CD4-positive, alpha-beta T cell treated with Interferon alpha-2 for 1 hour (primary cell): Measurements from ENCODE around the gene VSIG10L.
A peak's percentile ranks its signal among the peaks of the same experiment; 100 is the strongest.

Source experiments
- DNase-seq, 2 donors: peaks; one replicate each; pipeline ENCODE4 v3.0.0-alpha.2; 2020 to 2022

The VSIG10L gene

DNA sequence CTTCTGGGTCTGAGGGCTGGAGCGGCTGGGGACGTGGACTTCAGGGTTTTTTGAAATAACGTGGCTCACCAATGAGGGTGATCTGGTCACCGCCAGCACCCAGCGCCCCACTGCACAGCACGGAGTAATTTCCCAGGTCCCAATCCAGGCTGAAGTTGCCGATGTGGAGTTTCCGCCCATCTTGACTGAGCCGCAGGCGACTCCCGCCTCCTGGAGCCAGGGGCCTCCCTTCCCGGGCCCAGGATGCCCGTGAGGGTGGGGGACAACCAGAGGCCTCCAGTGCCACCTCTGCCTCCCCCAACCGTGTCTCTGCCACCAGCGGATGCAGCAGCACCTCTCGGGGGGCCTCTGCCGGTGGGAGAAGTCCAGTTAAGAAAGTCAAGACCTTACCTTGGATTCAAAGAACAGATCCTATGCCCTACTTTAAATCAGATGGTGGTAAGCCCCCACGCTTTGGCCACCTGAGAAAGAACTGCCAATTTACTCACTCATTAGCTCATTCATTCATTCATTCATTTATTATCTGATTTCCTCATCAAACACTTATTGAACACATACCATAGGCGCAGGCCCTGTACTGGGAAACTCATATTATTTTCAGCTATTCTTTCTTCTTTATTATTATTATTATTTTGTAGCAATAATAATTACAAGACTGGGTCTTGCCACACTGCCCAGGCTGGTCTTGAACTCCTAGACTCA lies 3.9 kb downstream of the VSIG10L start:
- no peak for DNase-seq

DNA sequence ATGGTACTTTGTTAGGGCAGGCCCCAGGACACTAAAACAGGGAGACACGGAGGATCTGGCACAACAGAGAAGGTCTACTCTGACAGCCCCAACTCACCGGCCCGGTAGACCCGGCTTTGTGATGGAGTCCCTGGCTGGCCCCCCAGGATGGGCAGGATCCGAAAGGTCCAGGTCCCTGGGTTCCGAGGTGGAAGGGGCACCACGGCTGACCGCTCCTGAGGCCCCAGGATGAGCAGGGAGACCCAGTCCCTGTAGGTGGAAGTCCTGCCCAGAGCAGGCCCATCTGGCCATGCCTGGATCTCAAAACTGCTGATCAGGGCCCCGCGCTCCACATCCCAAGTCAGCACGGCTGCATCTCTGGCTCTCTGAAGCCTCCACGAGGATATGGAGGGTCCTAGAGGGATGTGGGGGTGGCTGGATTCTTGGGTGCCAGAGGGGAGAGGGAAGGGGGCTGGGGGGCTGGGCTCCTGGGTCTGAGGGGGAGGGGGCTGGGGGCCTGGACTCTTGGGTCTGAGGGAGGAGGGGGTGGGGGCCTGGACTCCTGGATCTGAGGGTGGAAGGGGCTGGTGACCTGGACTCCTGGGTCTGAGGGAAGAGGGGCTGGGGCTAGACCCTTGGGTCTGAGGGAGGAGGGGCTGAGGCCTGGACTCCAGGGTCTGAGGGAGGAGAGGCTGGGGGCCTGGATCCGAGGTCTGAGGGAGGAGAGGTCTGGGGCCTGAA lies 4.6 kb downstream of the VSIG10L start:
- DNase-seq, result no peak

DNA sequence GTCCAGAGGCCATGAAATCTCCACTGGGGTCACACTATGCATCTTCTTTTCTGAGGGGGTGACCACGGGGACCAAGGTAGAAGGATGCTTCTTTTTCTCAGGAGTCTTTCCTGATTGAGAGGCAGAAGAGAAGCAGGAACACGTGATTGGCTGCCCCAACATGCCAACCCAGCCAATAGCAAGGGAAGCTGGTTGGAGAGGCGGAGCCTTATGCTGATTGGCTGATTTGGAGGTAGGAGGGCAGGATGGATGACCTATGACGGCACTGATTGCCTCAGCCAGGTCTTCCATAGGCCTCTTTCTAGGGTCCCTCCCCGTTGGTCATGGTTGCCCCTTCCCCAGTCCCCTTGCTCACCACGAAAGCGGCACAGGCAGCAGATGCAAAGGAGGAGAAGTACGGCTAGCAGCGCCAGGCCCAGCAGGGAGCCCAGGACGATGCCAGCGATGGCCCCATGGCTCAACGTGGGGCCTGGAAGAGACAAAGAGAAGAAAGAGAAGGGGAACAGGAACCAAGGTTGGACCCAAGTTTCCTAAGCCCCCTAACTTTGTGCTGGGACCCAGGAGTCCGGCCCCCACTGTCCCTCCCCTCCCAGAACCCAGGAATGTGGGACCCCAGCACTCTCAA lies 8.0 kb downstream of the VSIG10L start:
- no peak for DNase-seq

DNA sequence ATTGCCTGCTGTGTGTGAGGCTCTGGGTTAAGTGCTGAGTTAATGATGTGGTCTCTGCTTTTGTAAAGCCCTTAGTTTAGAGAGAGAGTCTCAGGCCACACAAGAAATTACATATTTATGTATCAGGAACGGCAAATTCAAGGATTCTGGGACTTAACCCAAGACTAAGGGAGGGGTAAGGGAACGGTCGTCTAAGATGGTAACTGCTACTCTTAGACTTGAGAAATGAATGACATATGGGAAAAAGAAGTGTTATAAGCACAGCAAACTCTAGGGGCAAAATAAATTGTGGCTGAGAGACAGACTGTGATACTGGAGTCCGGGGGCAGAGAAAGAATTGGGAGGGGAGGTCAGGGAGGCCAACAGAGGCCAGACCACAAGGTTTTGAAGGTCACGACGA lies 10.2 kb downstream of the VSIG10L start:
- DNase-seq, result no peak

DNA sequence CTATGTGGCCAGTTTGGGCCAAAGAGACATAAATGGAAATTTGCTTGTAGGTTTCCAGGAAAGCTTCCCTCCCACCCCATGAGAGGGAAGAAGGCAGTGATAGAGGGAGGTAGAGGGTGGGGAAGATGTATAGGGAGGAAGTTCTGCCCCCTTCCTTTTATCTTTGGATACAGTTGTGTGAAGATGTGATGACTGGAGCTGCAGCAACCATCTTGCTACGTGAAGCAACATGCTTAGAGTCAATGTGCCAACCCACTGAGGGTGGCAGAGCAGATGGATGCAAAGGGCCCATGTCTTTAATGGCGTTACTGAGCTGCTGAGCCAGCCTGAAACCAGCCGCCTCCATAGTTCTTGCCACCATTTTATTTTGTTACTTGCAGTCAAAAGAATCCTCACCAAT lies 10.7 kb downstream of the VSIG10L start:
- no peak for DNase-seq

DNA sequence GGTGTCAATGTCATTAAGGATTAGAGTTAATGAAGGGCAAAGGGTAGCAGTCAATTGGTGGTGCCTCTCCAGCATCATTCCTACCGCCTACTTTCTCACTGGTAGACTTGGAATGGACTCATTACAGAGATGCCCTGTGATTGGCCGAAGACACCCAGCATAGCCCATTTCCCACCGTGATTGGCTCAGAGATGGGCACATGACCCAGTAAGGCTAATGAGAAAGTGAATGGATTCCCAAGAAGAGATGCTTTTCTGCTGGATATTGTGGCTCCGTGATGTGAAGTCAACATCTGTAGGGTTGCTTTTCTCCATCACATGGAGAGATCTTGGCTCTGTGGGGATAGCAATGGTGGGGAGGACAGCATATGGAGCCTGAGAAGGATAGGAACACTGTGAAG lies 11.6 kb downstream of the VSIG10L start:
- DNase-seq, result no peak

DNA sequence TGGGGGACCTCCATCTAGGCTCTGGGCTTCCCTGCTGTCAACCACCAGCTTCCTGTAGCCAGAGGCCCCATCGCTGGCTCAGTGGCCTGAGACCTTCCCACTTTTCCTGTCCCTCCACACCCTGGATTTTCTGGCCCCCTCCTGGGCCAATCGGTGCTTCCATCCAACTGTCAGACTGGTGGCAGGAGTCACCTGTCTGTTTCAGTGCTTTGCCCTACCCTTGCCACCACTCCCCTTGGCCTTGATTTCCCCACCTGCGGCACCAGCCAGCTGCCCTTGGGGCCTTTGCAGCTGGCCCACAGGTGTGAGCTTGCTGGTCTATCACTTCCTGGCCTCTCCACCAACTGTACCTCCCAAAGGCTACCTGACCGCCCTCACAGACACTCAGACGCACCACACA lies 12.5 kb downstream of the VSIG10L start:
- no peak for DNase-seq

DNA sequence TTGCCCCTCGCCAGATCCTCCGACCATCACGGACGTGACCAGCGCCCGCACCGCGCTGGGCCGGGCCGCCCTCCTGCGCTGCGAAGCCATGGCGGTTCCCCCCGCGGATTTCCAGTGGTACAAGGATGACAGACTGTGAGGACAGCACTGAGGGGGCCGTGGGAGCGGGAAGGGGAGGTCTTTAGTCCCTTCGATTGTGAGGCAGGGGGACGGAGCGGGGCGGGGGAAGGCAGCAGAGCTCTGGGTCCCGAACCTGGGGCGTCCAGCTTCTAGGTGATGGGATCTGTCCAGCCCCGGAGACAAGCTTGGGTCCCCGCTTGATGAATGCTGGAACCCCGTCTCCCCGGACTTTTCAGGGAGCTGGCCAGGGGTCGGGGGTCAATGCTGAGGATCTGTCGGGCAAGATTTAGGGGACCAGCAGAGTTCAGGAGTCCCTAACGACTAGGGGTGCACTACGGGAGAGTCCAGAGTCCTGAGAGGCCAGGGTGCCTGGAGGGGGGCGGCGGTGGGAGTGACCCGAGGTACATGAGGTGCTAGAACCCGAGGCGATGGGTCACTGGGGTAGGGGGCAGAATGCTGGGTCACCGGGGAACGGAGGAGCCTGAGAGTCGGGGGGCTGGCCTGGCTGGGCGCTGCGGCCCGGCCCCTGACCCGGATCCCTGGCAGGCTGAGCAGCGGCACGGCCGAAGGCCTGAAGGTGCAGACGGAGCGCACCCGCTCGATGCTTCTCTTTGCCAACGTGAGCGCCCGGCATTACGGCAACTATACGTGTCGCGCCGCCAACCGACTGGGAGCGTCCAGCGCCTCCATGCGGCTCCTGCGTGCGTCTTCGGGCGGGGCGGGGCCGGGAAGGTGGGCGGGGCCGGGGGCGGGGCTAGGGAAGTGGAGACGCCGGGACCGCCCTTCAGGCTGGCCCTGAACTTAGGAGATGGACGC lies 14.6 kb downstream of the VSIG10L start:
- DNase-seq, result peak; percentile 43 to 61

DNA sequence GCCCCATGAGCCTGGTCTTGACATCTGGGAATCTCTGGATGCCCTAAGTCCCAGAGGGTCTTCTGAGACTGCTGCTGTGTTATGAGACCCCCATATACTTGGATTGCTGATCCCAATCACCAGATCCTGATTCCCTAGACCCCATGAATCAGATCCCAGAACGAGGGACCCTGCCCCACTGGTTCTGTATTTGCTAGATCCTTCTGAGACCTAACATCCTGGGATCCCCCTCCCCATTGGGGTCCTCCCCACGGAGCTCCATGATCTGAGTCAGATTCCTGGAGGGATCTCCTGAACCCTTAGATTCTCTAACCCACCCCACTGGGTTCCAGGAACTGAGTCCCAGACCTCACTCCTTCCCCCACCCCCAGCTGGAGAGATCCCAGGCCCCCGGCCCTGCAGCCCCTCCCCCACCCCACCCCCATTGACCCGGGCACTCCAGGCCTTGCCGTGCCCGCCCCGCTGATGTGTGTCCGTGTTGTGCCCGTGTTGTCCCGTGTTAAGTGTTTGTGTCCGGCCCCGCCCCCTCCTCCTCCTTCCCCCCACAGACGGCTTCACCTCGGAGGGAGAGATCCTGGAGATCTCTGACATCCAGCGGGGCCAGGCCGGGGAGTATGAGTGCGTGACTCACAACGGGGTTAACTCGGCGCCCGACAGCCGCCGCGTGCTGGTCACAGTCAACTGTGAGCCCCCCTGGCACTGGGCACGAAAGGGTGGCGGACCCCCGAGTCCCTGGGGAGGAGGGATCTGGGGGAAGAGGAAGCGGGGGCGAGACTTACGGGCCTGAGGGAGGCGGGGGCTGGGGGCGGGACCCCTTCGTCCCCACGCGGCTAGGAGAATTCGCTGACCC lies 15.5 kb downstream of the VSIG10L start:
- no peak for DNase-seq

DNA sequence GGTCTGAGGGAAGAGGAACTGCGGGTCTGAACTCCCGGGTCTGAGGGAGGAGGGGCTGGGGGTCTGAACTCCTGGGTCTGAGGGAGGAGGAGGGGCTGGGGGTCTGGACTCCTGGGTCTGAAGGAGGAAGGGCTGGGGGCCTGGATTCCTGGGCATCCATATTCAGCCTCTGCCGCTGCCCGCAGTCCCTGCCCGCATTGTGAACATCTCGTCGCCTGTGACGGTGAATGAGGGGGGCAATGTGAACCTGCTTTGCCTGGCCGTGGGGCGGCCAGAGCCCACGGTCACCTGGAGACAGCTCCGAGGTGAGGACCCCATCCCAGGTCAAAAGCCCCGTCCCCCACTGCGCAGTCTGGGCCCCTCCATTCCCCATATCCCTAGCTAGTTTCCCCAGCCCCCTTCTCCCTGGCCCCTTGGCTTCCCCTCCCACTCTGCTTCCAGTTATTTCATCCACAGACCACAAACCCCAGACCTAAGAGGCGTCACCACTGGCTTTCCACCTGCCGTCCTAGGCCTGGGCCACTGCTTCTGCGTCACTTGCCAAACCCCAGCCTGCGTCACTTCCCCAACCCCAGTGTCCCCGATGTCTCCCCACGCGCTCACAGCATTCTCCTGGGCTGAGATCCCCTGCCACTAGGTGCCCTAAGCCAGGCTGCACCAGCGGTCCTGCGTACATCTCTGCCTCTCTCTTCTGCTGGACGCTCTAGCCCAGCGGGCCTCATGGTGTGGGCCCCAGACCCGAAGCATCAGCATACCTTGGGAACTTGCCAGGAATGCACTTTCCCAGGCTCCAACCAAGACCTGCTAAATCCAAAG lies 16.6 kb downstream of the VSIG10L start:
- peak in 1 of 2 donors; percentile 23 for DNase-seq

DNA sequence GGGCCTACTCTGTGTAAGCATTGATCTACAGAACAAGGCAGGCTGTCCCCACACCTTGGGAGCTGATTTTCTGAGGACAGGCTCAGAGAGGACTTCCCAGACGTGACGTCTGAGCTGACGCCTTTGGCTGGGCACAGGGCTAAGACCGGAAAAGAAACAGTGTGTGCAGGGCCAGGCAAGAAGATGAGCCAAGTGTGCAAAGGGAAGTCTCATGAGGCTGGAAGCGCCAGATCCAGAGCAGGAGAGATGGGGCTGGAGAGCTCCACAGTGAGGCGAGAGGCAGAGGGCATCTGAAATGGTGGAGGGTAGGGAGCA lies 17.8 kb downstream of the VSIG10L start:
- DNase-seq, result no peak

DNA sequence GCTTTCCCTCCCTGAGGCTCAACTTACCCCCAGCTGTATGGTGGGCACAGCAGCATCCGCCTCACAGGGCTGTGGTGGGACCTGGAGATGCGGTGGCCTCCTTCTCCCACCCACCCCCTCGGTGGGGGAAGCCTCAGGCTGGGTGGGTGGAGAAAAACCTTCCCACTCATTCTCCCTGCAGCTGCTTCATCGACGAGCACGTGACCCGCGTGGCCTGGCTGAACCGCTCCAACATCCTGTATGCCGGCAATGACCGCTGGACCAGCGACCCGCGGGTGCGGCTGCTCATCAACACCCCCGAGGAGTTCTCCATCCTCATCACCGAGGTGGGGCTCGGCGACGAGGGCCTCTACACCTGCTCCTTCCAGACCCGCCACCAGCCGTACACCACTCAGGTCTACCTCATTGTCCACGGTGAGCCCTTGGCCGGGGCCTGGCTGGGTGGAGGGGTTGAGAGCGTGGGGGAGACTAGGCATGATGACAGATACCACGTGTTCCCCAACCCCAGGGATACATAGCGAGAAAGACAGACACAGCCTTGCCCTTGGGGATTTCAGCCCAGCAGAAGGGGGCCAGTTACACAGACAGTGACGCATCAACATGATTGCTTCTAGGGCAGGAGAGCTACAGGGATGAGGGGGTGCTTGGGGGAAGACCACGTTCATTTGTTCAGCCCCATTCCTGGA lies 18.3 kb downstream of the VSIG10L start:
- no peak for DNase-seq

DNA sequence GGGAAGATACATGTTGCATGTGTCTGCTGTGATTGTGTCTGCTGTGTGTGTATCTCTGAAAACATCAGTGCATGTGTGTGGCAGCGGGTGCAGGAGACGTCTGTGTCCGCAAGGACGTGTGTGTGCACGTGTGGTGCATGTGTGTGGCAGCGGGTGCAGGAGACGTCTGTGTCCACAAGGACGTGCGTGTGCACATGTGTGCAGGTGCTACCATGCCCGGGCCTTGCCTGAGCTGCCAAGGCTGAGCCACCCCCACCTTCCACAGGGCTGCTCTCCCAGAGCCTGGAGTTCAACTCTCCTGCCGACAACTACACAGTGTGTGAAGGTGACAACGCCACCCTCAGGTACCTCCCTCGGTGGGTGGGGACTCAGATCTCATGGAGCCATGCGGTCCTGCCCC lies 20.1 kb downstream of the VSIG10L start:
- DNase-seq, result no peak

DNA sequence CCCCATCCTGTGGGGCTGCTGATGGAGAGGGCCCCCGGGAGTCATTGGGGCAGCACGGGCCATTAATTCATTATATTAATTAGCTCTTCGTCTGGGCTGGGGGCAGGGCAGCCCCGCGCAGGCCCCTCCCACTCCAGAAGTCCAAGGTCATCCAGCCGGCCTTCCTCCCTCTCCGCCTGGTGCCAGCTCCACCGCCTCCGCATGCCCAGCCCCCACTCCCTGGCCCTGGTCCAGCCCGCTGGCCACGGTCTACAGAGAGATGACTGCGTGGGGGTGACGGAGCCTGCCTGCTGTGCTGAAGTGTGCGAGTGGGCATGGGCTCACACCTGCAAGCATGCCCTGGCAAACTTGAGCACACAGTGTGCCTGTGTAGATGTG lies 21.7 kb downstream of the VSIG10L start:
- no peak for DNase-seq

DNA sequence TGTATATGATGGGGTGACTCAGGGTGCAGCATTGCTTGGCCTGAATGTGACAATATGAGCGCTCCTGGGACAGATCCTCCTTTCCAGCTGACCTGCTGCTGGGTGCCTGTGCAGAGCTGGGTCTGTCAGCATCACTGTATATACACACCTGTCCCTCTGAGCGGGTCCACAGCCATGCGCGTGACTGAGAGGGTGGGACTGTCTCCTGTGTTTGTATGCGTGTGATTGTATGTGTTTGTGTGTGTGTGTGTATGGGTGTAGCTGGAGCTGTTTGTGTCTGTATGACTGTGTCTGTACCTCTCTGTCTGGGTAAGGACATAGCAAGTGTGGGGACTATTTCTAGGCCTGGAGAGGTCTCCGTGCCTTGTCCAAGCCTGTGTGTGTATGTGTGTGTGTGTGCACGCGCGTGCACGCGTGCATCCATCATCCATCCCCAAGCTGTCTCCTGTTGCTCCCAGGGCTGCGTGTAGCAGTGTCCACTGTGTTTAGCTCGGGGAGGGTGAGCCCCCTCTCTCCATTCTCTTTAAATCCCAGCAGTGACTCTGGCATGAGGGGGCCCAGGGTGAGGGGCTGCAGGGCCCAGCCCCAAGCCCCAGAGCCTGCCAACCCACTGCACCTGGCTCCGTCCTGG lies 22.2 kb downstream of the VSIG10L start:
- no peak for DNase-seq

DNA sequence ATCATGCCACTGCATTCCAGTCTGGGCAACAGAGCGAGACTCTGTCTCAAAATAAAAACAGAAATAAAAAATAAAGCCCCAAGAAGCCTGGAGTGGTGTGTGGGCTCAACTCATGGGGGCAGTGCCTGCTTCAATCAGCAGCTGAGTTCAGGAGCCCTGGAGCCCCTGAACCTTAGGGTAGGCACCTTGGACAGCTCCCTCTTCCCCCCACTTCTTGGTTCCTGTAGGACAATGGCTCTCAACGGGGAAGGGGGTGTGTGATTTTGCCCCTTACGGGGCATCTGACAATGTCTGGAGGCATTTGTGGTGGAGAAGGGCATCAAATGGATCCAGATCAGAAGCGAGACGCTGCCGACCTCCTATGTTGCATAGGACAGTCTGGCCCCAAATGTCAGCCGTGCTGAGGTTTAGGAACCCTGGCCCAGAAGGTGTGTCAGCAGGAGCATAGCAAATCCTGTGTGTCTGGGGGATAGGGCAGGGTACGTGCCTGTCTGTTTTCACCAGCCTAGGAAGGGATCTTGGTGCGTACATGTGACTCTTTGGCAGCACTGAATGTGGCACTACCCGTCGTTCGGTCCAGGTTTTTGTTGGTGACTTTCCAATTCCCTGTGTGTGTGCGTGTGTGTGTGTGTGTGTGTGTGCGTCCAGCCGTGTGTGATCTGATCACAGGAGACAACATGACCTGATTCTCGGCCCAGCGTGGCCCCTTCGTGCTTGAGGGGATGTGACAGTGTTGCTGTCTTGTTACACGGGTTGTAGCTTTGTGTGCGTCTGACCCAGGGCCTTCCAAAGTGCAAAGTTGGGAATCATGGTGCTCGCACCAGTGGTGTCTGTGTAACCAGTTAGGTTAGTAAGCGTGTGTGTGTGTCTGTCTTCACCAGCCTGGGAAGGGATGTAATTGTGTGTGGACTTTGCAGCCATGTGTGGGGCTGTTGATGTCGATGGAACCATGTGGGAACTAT lies 23.0 kb downstream of the VSIG10L start:
- DNase-seq, result no peak

DNA sequence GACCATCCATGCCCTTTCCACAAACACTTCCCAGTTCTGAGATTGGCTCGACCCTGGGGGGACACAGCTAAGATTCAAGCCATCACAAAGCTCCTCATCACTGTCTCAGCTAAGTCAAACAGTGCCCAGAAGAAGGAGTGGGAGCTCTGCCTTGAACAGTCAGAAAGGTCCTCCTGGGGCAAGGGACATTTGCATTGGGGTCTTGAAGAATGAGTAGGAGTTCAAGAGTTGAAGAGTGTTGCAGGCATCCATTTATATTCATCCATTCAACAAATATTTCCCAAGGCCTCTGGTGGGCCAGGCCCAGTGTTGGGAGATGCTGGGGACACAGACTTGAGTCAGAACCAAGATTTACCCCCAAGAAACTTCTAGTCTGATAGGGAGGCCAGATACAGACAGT lies 24.0 kb downstream of the VSIG10L start:
- no peak for DNase-seq

DNA sequence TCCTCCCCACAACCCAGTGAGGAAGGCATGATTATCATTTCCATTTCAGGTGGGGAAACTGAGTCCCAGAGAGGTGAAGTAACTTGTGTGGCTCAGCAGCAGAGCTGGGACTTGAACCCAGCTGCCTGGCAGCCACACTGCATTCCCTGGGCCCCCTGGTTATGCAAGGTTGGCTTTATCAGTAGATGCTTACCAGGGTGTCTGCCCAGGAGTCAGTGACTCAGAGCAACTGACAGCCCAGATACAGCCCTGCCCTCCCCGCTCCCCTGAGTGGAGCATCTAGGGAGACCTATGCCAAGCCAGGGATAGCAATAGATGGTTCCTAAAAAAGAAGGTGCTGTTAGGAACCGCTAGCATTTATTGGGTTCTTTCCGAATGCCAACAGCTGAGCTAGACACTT lies 24.6 kb downstream of the VSIG10L start:
- no peak for DNase-seq

DNA sequence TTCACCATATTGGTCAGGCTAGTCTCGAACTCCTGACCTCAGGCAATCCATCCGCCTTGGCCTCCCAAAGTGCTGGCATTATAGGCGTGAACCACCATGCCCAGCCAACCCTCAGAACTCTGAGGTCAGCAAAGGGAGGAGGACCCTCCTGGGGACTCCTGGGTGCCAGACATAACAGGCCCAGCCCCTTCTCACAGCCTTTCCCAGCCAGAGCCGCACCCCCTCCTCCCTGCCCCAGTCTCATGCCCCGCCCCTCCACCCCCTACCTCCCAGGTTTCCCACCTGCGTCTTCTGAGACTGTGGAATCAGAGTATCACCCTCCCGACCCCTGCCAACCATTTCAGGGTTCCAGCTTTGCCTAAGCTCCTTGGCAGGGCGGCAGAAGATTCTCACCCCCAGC lies 25.3 kb downstream of the VSIG10L start:
- no peak for DNase-seq
